Measurements from ENCODE around the gene ITGA5.
A peak's percentile ranks its signal among the peaks of the same experiment; 100 is the strongest.

ITGA5 gene

DNA sequence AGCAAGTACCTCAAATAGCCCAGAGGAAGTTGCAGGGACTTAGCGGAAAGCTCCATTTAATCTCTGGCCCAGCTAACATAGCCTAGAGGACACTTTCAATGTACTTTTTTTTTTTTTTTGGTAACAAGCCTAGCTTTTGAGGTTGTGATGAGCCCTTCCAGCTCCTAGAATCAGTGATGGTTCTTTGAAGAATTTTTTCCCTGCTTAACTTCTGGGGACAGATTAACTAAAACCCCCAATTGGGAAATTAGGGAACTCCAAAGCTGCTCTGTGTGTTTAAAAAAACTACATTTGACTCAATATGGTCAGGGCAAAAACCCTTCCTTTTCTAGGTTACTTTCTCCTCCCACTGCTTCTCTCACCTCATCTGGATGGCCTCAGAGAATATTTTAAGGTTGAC, 23.9 kb upstream of the ITGA5 start:
- H3K79me2 ChIP-seq (ENCODE audit: low read length): no peaks in the 10 kb centered on the region
- no peaks in the 10 kb centered on the region for H4K20me1 ChIP-seq (ENCODE audit: insufficient read depth, low read length)
- H3K4me3 ChIP-seq (ENCODE audit: low read length): no peak overlapping the region
- no peaks in the 10 kb centered on the region for H3K9me3 ChIP-seq (ENCODE audit: insufficient read depth, low read length)
- no peak overlapping the region for H3K27ac ChIP-seq (ENCODE audit: low read length)
- no peaks in the 10 kb centered on the region for H3K36me3 ChIP-seq (replicated peaks; ENCODE audit: low read depth, low read length)
- no peak overlapping the region for H3K9ac ChIP-seq (ENCODE audit: low read length)
- no peak overlapping the region for H3K4me2 ChIP-seq (ENCODE audit: low read length)
- TF ChIP-seq CTCF (IDR thresholded peaks at IDR 0.05; ENCODE audit: low read depth, low read length): no peak
- no peak for TF ChIP-seq EZH2phosphoT487 (IDR thresholded peaks at IDR 0.05; ENCODE audit: low read depth)
- H3K4me1 ChIP-seq (ENCODE audit: low read length): no peaks in the 10 kb centered on the region; the same call in 1 of the 2 replicates
- peaks cover 26% of the 10 kb centered on the region for H3K27me3 ChIP-seq (ENCODE audit: low read depth, low read length)
- H2AFZ ChIP-seq (ENCODE audit: low read depth, low read length): no peak overlapping the region

- H3K27ac ChIP-seq (ENCODE audit: low read length): no peak overlapping the region
- no peak overlapping the region for H3K4me3 ChIP-seq (ENCODE audit: low read length)
- H3K4me1 ChIP-seq (ENCODE audit: low read length): peaks cover 5% of the 10 kb centered on the region; the same call in 1 of the 2 replicates
- H4K20me1 ChIP-seq (ENCODE audit: insufficient read depth, low read length): no peaks in the 10 kb centered on the region
- H3K9me3 ChIP-seq (ENCODE audit: insufficient read depth, low read length): no peaks in the 10 kb centered on the region
- no peak overlapping the region for H3K4me2 ChIP-seq (ENCODE audit: low read length)
- no peak overlapping the region for H2AFZ ChIP-seq (ENCODE audit: low read depth, low read length)
- no peaks in the 10 kb centered on the region for H3K36me3 ChIP-seq (replicated peaks; ENCODE audit: low read depth, low read length)
- H3K27me3 ChIP-seq (ENCODE audit: low read depth, low read length): peaks cover 26% of the 10 kb centered on the region
- H3K79me2 ChIP-seq (ENCODE audit: low read length): no peaks in the 10 kb centered on the region
- no peak for TF ChIP-seq EZH2phosphoT487 (IDR thresholded peaks at IDR 0.05; ENCODE audit: low read depth)
- TF ChIP-seq CTCF (IDR thresholded peaks at IDR 0.05; ENCODE audit: low read depth, low read length): no peak
- no peak overlapping the region for H3K9ac ChIP-seq (ENCODE audit: low read length)
These were observed 23.0 kb upstream of the ITGA5 start for GRCh38 chr12:54442099-54442498.

GRCh38 chr12:54439521-54440255, 20.6 kb upstream of the ITGA5 start:
- Histone ChIP-seq H2AFZ (ENCODE audit: low read depth, low read length) (no peak overlapping the region), H3K27ac (ENCODE audit: low read length) (no peak overlapping the region), H4K20me1 (ENCODE audit: insufficient read depth, low read length) (no peaks in the 10 kb centered on the region), H3K36me3 (replicated peaks; ENCODE audit: low read depth, low read length) (no peaks in the 10 kb centered on the region), H3K4me3 (ENCODE audit: low read length) (no peak overlapping the region), H3K27me3 (ENCODE audit: low read depth, low read length) (peaks cover 36% of the 10 kb centered on the region), H3K4me1 (ENCODE audit: low read length) (peaks cover 7% of the 10 kb centered on the region; the same call in 1 of the 2 replicates), H3K79me2 (ENCODE audit: low read length) (no peaks in the 10 kb centered on the region), H3K9ac (ENCODE audit: low read length) (no peak overlapping the region), H3K4me2 (ENCODE audit: low read length) (0 out of 2 replicates have a peak overlapping the region, but pooled peaks have one; percentile 8), H3K9me3 (ENCODE audit: insufficient read depth, low read length) (no peaks in the 10 kb centered on the region)
- no peak for TF ChIP-seq EZH2phosphoT487 (IDR thresholded peaks at IDR 0.05; ENCODE audit: low read depth)
- TF ChIP-seq CTCF (IDR thresholded peaks at IDR 0.05; ENCODE audit: low read depth, low read length): peak; percentile 86

GRCh38 chr12:54439096-54439495, 20.0 kb upstream of the ITGA5 start:
- no peaks in the 10 kb centered on the region for H3K36me3 ChIP-seq (replicated peaks; ENCODE audit: low read depth, low read length)
- H3K4me1 ChIP-seq (ENCODE audit: low read length): peaks cover 7% of the 10 kb centered on the region; the same call in 1 of the 2 replicates
- no peaks in the 10 kb centered on the region for H3K79me2 ChIP-seq (ENCODE audit: low read length)
- H2AFZ ChIP-seq (ENCODE audit: low read depth, low read length): no peak overlapping the region
- H3K4me3 ChIP-seq (ENCODE audit: low read length): no peak overlapping the region
- no peak overlapping the region for H3K4me2 ChIP-seq (ENCODE audit: low read length)
- no peaks in the 10 kb centered on the region for H4K20me1 ChIP-seq (ENCODE audit: insufficient read depth, low read length)
- TF ChIP-seq CTCF (IDR thresholded peaks at IDR 0.05; ENCODE audit: low read depth, low read length): no peak
- no peak for TF ChIP-seq EZH2phosphoT487 (IDR thresholded peaks at IDR 0.05; ENCODE audit: low read depth)
- H3K27ac ChIP-seq (ENCODE audit: low read length): no peak overlapping the region
- H3K27me3 ChIP-seq (ENCODE audit: low read depth, low read length): peaks cover 36% of the 10 kb centered on the region
- no peaks in the 10 kb centered on the region for H3K9me3 ChIP-seq (ENCODE audit: insufficient read depth, low read length)
- no peak overlapping the region for H3K9ac ChIP-seq (ENCODE audit: low read length)
